NCI-H774 (cell line): ENCODE results near the gene PPM1J.
"Not testable (repeated sequence)": the region's sequence is repeated elsewhere in the genome, so short reads cannot be mapped to it uniquely, and the experiment has no call there.

ENCODE experiments used
- DNase-seq: peaks from one replicate; lab custom pipeline; 2025; lab: John Stamatoyannopoulos, UW

PPM1J gene, protein sequence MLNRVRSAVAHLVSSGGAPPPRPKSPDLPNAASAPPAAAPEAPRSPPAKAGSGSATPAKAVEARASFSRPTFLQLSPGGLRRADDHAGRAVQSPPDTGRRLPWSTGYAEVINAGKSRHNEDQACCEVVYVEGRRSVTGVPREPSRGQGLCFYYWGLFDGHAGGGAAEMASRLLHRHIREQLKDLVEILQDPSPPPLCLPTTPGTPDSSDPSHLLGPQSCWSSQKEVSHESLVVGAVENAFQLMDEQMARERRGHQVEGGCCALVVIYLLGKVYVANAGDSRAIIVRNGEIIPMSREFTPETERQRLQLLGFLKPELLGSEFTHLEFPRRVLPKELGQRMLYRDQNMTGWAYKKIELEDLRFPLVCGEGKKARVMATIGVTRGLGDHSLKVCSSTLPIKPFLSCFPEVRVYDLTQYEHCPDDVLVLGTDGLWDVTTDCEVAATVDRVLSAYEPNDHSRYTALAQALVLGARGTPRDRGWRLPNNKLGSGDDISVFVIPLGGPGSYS

DNA sequence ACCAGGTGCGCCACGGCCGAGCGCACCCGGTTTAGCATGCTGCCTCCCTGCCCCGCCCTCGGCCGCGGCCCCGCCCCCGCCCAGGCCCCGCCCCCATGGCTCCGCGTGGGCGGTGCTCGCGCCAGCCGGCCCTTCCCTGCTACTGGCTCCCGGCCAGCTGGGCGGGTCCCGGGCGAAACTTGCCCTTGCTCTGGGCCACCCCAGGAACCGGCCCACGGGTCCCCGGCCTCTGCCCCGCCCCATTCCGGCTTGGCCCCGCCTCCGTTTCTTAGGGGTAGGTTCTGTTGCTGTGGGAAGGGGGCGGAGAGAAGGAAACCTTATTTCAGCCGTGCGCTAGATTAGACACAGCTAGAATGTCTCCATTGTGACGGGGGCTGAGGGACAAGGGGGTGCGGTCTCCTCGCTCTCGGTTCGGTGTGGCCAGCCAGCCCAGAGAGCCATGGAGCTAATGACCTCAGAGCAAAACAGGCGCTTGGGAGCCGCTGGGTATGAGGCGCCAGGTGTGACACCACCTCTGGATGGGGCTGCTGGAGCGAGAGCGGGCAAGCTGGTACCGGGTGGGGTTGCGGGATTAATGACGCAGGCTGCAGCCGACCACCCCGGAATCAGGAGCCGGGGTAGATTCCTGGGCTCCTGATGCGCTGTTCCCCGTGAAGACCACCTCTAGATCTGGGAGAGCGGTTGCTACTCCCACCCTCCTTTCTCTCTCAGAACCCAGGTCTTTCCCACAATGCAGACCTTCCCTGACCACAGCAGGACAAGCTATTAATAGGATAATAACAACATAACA, at the start of gene PPM1J:
Gene PPM1J (minus strand): TSS at position 69 of the 790 bp plus-strand sequence. CDS start 31 bp downstream, at position 38.
- DNase-seq = peak; percentile 87

DNA sequence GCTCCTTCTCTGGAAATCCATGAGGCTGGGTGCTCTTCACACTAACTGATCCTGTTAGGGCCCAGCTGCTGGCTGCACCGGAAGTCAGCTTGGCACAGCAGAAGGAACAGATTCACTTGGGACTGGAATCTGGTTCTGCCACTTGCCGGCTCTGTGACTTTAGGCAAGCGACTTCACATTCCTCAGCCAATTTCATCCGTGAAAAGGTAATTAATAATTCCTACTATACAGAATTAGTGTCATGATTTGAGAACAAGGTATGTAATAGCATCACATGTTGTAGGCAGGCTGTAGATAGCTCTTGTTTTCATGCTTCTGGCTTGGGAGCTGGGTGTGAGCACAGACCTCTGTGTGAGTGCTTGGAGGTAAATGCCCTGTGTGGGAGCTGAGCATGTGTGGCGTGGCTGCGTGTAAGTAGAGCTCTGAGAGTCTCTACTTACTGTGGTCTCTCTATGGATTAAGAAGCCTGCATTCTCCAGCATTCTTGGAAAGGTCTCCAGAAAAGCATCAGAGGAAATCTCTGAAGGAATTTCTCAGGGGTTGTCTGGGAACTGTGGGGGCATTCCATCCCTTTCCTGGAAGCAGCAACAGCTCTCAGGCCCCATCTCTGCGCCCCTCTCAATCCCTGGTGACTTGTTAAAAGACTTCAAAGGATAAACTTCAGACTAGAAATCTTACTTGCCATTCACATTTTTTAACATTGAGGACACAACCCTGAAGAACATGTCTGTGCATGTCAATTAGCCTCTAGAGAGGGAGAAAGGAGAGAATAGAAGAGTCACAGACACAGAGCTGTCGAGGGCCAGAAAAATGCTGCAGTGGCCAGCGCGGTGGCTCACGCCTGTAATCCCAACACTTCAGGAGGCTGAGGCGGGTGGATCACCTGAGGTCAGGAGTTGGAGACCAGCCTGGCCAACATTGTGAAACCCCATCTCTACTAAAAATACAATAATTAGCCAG, 47.7 kb upstream of the PPM1J start:
- DNase-seq = no peak

DNA sequence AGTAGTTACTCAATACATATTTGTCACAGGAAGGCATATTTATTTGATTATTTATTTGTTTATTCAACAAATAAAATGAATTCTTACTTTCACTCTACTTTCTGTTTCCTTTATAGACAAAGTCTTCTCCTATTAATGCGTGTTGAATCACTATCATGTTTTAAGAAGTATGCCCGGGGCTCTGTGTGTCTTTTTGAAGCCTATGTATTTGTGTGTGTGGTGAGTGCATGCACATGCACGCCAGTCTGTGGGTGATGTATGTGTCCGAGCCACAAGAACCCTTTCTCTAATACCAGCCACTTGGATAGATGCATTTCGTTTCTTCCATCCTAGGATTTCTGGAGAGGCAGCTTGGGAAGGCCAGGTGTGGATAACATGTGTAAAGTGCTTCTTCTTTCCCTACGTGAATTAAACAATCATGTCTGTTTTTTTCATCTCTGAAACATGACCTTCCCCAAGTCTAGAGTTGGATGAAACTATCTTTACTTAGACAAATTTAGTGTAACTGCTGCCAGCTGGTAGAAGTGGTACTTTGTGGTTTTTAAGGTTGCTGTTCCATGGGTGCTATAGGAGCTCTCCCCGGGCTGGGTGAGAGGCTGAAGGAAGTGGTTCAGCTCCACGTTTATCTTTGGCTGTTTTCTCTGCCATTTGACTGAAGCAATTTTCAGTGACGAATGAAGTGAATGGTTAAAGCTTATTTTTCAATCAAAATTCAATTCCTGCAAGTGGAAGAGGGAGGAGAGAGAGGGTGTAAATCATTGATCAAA, 46.8 kb upstream of the PPM1J start:
- no peak for DNase-seq

DNA sequence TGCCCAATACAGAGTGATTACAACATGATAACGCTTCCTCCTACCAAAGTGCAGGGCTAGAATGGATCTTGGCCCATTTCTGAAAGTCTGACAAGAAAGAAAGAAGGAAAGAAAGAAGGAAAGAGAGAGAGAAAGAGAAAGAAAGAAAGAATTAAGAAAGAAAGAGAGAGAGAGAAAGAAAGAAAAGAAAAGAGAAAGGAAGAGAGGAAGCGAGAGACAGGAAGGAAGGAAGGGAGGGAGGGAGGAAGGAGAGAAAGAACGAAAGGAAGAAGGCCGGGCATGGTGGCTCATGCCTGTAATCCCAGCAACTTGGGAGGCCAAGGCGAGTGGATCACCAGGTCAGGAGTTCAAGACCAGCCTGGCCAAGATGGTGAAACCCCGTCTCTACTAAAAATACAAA, 44.1 kb upstream of the PPM1J start:
- no peak for DNase-seq

DNA sequence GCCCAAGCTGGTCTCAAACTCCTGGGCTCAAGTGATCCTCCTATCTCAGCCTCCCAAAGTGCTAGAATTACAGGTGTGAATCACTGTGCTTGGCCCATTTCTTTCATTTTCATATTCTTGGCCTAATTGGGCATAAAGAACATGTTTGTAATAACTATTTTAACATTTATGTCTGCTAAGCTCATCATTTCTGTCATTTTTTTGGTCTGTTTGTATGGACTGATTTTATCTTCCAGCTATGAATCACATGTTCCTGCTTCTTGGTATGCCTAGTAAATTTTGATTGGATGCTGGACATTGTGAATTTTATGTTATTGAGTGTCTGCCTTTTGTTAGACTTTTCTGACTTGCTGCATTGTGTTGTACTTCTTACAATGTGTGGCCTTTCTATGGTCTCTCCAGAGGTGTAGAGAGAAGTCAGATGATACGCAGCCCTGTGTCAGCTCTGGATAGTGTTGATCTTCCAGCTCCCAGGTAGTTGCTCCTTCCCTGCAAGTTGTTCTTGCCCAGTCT, 39.0 kb upstream of the PPM1J start:
- DNase-seq = no peak

DNA sequence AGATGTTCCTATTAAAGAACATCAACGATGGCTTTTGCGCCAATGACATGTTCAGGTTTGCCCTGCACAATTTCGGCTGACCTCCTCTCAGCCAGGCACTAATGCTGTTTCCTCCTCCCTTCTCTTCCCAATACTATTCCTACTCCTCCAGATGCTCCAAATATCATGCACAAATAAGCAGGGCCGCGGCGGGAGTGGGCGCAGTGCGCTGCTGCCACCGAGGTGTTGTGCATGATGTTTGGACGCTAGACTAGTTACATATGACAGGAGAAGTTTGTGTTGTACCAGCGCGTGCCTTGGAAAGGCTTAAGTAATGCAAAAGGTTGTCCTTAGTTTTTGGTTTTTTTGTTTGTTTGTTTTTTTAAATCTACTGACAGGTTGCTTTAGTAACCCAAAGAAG, 33.3 kb upstream of the PPM1J start:
- no peak for DNase-seq

DNA sequence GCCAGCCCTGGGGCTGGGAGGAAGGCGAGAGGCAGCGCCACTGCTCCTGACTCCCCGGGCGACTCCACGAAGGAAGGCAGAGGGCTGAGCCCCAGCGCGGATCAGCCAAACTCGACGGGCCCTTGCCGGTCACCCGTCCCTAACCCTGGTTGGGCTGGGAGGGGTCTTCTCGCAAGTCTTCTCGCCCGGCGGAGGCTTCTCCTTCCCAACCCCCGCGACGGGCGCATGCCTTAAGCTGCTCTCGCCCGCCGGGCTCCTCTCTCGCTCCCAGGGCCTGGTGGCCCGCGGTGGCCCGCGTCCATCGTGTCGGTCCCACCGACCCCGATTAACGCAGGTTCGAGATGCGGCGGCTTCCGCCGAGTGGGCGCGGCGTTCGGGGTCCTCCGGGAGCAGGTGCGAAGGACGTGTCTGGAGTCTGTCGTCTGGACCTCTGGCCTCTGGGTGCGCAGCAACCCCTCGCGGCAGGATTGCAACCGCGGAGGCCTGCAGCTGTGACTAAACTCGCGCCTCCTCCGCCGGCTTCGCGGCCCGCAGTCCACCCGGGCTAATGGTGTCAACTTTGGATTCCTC, 29.0 kb upstream of the PPM1J start:
- DNase-seq = no peak

DNA sequence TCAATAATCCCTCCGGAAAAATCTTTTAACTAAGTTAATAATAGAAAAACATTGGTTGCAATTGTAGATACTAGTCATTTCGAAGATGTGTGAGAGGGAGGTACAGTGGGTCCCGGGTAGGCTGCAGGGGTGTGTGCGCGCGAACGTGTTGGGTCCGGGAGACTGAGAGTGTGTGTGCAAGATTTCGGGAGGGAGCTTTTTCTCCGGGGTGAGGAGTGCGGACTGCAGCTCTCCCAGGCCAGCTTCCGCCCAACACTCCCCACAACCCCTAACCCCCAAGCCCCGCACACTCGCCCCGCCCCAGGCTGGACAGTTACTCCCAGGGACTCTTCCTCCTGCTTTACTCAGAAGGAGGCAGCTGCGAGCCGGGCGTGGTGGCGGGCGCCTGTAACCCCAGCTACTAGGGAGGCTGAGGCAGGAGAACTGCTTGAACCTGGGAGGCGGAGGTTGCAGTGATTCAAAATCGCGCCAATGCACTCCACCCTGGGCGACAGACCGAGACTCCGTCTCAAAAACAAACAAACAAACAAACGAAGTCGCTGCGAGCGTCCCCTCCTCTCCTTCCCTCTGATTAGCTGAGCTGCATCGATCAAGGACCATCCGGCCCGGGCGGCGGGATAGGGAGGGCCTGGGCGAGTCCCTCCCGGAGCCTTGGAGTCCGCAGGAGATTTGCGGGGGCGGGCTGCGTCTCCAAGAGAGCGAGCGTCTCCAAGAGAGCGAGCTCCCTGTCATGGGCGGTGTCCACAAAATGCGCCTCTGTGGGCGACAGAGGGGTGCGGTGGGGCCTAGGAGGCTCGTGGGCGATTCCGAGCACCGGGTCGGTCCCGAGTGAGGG, 28.3 kb upstream of the PPM1J start:
- DNase-seq = no peak

DNA sequence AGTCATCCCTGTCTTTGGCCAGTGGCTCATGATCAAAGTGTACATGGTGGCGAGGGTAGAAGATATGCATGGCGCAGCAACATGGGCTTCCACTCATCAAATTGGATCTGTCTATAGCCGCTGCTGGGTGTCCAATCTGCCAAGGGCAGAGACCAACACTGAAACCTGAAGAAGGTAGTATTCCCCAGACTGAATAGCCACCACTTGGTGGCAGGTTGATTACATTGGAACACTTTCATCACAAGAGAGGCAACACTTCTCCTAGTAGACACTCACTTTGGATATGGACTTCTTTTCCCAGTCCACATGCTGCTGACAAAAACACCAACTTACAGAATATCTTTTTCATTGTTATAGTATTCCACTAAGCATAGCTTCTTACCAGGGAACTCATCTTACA, 22.4 kb upstream of the PPM1J start:
- no peak for DNase-seq

DNA sequence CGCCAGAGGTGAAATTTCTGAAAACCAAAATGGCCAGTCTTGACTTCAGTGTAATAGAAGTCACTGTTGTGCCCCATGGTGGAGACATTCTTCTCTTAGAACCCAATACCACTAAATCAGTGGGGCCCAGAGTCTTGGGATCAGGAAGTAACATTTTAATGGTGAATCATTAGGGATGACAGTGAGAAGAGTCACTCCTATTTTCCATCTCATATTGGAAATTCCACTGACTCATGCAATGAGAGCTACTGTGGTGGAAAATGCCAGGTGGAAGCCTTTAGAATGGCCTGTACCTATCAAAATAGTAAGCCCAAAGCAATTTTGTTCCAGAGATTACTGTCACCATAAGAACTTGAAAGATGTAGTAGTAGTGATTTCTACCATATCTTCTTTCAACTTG, 20.6 kb upstream of the PPM1J start:
- no peak for DNase-seq

DNA sequence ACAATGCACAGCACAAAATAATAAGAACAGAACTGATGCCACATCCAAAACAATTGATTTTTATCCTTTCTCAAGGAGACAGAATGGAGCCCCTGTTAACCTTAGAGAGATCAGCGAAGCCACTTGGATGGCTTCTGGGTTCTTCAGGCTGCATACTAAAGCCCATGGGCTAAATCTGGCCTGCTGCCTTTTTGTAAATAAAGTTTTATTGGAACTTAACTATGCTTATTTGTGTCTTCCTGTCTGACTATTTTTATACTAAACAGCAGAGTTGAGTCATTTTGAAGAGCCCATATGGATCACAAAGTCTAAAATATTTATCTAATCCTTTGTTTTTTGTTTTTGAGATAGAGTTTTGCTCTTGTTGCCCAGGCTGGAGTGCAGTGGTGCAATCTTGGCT, 16.3 kb upstream of the PPM1J start:
- no peak for DNase-seq

DNA sequence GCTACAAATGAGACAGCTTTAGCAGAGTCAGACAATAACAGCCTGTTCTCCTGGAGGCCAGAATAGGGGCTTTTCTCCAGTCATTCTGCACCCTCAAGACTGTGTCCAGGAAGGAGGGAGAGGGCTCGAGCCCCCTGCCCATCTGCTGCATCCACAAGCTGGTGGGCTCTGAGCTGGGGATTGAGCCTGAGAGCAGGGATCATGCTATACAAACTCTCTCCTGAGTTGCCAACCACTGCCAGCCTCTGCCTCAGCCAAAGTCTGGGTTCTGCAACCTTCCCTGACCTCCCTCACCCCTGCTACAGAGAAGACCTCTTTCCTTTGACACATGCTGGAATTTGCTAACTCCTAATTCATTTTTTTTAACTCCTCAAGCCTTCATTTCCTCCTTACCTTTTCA, 14.8 kb upstream of the PPM1J start:
- DNase-seq = no peak

DNA sequence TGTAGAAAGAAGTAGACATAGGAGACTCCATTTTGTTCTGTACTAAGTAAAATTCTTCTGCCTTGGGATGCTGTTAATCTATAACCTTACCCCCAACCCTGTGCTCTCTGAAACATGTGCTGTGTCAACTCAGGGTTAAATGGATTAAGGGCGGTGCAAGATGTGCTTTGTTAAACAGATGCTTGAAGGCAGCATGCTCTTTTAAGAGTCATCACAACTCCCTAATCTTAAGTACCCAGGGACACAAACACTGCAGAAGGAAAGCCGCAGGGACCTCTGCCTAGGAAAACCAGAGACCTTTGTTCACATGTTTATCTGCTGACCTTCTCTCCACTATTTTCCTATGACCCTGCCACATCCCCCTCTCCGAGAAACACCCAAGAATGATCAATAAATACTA, 13.9 kb upstream of the PPM1J start:
- DNase-seq = not testable (repeated sequence)

DNA sequence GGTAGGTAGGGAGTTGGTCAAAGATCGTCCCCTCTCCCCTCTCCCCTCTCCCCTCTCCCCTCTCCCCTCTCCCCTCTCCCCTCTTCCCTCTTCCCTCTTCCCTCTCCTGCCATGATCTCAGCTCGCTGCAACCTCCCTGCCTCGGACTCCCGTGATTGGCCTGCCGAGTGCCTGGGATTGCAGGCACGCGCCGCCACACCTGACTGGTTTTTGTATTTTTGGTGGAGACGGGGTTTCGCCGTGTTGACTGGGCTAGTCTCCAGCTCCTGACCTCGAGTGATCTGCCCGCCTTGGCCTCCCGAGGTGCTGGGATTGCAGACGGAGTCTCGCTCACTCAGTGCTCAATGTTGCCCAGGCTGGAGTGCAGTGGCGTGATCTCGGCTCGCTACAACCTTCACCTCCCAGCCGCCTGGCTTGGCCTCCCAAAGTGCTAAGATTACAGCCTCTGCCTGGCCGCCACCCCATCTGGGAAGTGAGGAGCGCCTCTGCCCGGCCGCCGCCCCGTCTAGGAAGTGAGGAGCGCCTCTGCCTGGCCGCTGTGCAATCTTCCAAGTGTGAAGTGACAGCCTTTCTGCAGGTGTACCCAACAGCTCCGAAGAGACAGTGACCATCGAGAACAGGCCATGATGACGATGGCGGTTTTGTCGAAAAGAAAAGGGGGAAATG, 13.3 kb upstream of the PPM1J start:
- DNase-seq = not testable (repeated sequence)

DNA sequence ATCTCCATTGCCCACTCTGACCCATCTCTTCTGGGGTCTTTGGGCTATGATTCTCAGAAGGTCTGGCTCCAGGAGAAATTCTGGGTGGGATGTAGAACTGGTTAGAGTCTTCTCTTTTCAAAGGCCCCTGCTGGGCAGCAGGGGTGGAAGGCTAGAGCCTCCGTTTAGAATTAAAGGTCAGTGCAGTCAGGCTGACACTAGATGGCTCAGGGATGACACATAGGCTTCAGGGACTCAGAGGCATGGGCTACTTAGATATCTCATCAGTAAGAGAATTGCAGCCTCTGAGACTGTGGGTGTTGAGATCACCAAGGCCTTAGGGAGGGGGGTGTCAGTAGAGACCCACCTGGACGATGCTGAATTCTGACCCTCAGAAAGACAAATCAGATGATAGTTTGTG, 12.6 kb upstream of the PPM1J start:
- no peak for DNase-seq

DNA sequence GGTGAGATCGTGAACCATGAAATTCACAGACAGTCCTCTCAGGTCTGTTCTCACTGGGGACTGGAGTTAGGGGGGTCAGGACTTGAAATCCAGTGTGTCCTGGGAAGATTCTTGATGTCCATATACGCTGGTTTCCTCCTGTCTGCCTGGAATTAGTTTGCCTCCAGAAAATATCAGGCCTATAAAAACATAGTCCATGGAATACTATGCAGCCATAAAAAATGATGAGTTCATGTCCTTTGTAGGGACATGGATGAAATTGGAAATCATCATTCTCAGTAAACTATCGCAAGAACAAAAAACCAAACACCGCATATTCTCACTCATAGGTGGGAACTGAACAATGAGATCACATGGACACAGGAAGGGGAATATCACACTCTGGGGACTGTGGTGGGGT, 9.1 kb upstream of the PPM1J start:
- DNase-seq = not testable (repeated sequence)

DNA sequence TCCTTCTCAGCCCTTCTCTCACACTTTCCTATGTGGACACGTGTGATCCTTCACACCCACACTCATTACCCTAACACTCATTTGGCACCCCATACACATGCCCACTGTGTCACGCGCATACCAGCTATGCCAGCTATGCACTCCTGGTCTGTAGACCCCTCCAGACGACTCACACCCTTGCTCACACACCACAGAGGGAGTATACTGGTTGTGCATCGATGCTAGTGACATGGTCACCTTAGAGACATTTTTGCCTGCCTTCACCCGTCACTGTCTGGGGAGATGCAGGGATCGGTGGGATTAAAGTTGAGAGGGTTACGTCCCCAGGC, 8.3 kb upstream of the PPM1J start:
- DNase-seq = no peak

DNA sequence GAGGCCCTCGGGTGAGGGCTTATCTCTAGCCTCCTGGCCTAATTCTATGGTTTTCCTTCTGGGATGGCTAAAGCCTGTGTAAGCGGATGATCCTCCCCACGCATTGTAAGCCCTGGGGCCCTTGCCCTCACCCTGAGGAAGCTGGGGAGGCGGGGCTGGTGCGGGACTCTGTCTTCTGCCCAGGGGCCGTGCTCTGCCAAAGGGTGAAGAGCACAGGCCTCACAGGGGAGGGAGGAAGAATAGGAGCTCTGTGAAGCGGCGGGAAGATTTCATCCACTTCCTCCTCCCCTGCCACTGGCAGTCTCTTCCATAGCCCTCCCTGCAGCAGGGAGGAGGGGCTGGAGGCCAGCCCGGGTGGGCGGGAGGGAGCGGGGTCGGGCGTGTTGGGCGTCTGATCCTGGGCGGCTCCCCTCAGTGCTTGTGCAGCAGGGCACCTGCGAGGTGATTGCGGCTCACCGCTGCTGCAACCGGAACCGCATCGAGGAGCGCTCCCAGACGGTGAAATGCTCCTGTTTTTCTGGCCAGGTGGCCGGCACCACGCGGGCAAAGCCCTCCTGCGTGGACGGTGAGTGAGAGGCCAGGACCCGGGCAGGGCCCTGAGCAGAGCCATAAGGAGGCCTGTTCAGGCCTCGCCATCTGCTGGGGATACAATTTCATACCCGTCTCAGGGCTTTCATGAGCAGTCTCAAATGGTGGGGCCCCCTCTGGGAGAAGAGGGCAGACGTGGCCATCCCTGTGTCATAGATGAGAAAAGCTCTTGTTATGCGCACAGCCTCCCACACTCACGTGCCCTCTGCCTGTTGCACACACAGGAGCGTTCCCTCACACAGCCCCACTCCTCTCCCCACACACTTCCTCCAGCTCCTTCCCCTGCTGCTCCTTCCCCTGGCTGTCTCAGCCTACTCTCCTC, 7.7 kb upstream of the PPM1J start:
- DNase-seq = no peak
